Gastroesophageal sphincter (tissue), 3 donors: ENCODE results near the gene NUP88.

Experiments
- CTCF ChIP-seq, 4 experiments: fragments of 200-600 bp in 2 of 4; fragments of 450-650 bp in 2 of 4; sonication (generic) in 1 of 4; IDR thresholded peaks; one replicate each; pipeline ENCODE4 v1.5.1; 2017 to 2019; ENCODE audit warnings: antibody characterized with exemption in 4 of 4, mild to moderate bottlenecking in 2 of 4, moderate library complexity in 2 of 4
- POLR2A ChIP-seq, 2 donors: fragments of 450-650 bp; IDR thresholded peaks; one replicate each; pipeline ENCODE4 v1.6.1; 2017; ENCODE audit warnings: antibody characterized with exemption in 2 of 2, mild to moderate bottlenecking in 2 of 2, moderate library complexity in 1 of 2
- POLR2AphosphoS5 ChIP-seq: sonication (generic); formaldehyde crosslinking; IDR thresholded peaks from one replicate; pipeline ENCODE4 v1.6.1; 2017; ENCODE audit warnings: antibody characterized with exemption

- no peak for TF ChIP-seq POLR2A (IDR thresholded peaks at IDR 0.05)
- no peak for TF ChIP-seq CTCF (IDR thresholded peaks at IDR 0.05)
- TF ChIP-seq POLR2AphosphoS5, result no peak
These were observed 37.9 kb downstream of the NUP88 start for GRCh38 chr17:5381542-5381941.
